Measurements from ENCODE around the gene CEP104. TPM values are rescaled to one million over a fixed set of nuclear protein-coding genes. Genes with fewer than 3 reads are reported as not detected.

The CEP104 gene
- total and polyA plus RNA-seq, 2 experiments from 2014 or later, result 21.4 to 26.3 TPM

DNA sequence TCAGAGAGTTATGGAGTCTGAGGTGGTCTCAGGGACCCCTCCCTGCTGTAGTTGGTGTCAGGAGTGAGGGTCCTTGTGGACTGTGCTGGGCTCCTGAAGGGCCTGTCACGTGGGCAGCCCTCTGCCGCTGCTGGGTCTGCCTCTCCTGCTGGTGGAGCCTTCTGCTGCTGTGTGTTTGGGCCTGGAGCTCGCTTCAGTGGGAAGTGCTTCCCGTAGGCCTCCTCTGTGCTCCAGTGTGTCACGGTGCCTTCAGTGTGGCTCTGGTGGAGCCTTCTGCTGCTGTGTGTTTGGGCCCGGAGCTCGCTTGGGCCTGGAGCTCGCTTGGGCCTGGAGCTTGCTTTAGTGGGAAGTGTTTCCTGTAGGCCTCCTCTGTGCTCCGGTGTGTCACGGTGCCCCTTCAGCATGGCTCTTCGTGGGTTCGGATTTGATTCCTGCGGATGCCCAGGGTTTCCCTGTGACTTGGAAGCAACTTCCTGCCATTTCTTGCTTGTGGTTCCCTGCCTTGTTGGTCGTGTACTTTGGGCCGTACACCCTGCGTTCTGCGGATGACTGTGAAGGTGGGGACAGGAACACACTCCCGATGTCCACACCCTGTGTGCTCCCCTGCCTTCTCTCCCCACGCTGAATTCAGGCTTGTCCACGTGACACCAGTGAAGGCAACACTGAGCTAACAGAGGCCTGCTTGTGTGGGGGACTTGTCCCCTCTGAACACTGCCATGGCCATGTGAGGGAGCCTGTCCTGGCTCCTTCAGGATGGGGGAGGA lies 23.6 kb upstream of the CEP104 start:
- Histone ChIP-seq H3K27ac (no peak overlapping the region), H3K4me1 (ENCODE audit: low read depth) (no peaks in the 10 kb centered on the region), H3K27me3 (no peaks in the 10 kb centered on the region), H3K9me3 (ENCODE audit: low read depth) (no peaks in the 10 kb centered on the region), H3K4me3 (no peak overlapping the region), H3K36me3 (no peaks in the 10 kb centered on the region)
- DNase-seq (ENCODE audit: low read depth in 1 of 2, low spot score in 1 of 2), result no peak
- TF ChIP-seq, protein P1, sequence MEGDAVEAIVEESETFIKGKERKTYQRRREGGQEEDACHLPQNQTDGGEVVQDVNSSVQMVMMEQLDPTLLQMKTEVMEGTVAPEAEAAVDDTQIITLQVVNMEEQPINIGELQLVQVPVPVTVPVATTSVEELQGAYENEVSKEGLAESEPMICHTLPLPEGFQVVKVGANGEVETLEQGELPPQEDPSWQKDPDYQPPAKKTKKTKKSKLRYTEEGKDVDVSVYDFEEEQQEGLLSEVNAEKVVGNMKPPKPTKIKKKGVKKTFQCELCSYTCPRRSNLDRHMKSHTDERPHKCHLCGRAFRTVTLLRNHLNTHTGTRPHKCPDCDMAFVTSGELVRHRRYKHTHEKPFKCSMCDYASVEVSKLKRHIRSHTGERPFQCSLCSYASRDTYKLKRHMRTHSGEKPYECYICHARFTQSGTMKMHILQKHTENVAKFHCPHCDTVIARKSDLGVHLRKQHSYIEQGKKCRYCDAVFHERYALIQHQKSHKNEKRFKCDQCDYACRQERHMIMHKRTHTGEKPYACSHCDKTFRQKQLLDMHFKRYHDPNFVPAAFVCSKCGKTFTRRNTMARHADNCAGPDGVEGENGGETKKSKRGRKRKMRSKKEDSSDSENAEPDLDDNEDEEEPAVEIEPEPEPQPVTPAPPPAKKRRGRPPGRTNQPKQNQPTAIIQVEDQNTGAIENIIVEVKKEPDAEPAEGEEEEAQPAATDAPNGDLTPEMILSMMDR (IDR thresholded peaks at IDR 0.05; ENCODE audit: low read depth, low read length), result no peak

DNA sequence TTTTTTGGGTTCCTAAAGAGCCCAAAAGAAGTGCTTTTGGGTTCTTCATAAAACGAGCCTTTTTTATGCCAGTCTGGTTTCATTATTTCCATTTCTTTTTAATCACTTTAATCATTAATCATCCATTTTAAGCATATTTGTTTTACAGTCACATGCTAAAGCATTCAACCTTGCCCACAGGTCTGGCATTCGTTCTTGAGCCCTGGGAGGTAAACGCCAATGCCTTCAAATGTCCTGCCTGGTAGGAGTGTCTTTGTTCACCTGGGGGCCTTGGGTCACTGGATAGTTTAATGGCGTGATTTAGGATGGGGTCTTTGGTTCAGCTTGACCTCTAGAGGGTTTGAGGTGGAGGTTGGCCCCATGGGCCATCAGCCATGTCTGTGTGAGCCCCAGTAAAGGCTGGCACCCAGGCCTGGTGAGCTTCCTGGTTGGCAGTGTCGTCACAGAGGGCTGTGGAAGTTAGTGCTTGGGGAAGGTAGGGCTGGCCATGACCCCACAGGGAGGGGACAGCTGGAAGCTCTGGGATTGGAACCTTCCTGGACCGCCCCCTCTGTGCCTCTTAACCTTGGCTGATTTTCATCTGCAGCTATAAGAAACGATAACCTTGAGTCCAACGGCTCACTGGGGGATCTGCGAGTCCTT lies 22.9 kb upstream of the CEP104 start:
- TF ChIP-seq, protein P1 (IDR thresholded peaks at IDR 0.05; ENCODE audit: low read depth, low read length), result no peak
- DNase-seq (ENCODE audit: low read depth in 1 of 2, low spot score in 1 of 2), result no peak
- no peak overlapping the region for H3K27ac ChIP-seq
- H3K4me3 ChIP-seq, result no peak overlapping the region
- H3K9me3 ChIP-seq (ENCODE audit: low read depth), result no peaks in the 10 kb centered on the region
- no peaks in the 10 kb centered on the region for H3K27me3 ChIP-seq
- H3K36me3 ChIP-seq, result peaks cover 3% of the 10 kb centered on the region
- H3K4me1 ChIP-seq (ENCODE audit: low read depth), result no peaks in the 10 kb centered on the region

GRCh38 chr1:3879099-3879498 lies 22.1 kb upstream of the CEP104 start:
- Histone ChIP-seq H3K27me3 (no peaks in the 10 kb centered on the region), H3K27ac (no peak overlapping the region), H3K9me3 (ENCODE audit: low read depth) (no peaks in the 10 kb centered on the region), H3K36me3 (peaks cover 3% of the 10 kb centered on the region), H3K4me3 (no peak overlapping the region), H3K4me1 (ENCODE audit: low read depth) (no peaks in the 10 kb centered on the region)
- TF ChIP-seq, protein P1 (IDR thresholded peaks at IDR 0.05; ENCODE audit: low read depth, low read length), result no peak
- no peak for DNase-seq (ENCODE audit: low read depth in 1 of 2, low spot score in 1 of 2)

- TF ChIP-seq, protein P1 (IDR thresholded peaks at IDR 0.05; ENCODE audit: low read depth, low read length), result no peak
- DNase-seq (ENCODE audit: low read depth in 1 of 2, low spot score in 1 of 2), result no peak
- no peaks in the 10 kb centered on the region for H3K9me3 ChIP-seq (ENCODE audit: low read depth)
These were observed 19.7 kb upstream of the CEP104 start for GRCh38 chr1:3876716-3877115.

GRCh38 chr1:3874736-3875135 lies 17.7 kb upstream of the CEP104 start:
- Histone ChIP-seq H3K9me3 (ENCODE audit: low read depth) (no peaks in the 10 kb centered on the region), H3K27me3 (no peaks in the 10 kb centered on the region), H3K27ac (no peak overlapping the region), H3K4me1 (ENCODE audit: low read depth) (no peaks in the 10 kb centered on the region), H3K36me3 (peaks cover 3% of the 10 kb centered on the region), H3K4me3 (no peak overlapping the region)
- TF ChIP-seq, protein P1 (IDR thresholded peaks at IDR 0.05; ENCODE audit: low read depth, low read length), result no peak
- no peak for DNase-seq (ENCODE audit: low read depth in 1 of 2, low spot score in 1 of 2)

More at GRCh38 chr1:3876716-3877115, 19.7 kb upstream of the CEP104 start:
- no peaks in the 10 kb centered on the region for H3K4me1 ChIP-seq (ENCODE audit: low read depth)
- no peak overlapping the region for H3K27ac ChIP-seq
- H3K27me3 ChIP-seq, result no peaks in the 10 kb centered on the region
- peaks cover 3% of the 10 kb centered on the region for H3K36me3 ChIP-seq
- H3K4me3 ChIP-seq, result no peak overlapping the region
